ENCODE measurements around the gene RRAGC. TPM values are rescaled to one million over a fixed set of nuclear protein-coding genes. Genes with fewer than 3 reads are reported as not detected.
A peak's percentile ranks its signal among the peaks of the same experiment; 100 is the strongest.

Gene RRAGC
- total RNA-seq, 1 donor, result 13.3 TPM

DNA sequence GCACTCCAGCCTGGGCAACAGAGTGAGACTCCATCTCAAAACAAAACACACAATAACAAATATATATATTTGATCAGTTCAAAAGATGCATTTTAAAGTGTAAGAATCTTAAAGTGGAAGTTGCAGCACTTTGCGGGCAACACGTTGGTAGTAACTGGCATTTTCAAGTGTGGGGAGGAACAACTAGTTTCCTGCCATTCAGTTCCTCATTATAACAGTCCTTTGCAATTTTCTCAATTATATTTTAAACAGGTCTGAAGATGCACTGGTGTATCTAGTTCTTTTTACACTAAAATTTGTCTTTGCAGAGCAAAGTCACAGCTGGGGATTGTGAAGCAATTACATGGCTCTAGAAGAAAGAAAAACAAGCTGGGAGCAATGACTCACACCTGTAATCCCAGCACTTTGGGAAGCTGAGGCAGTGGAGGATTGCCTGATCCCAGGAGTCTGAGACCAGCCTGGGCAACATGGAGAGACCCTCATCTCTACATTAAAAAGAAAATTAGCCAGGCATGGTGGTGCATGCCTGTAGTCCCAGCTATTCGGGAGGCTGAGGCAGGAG lies 25.3 kb downstream of the RRAGC start:
- Histone ChIP-seq H3K9me3 (ENCODE audit: low read depth, low read length) (no peaks in the 10 kb centered on the region), H3K4me1 (ENCODE audit: insufficient read depth, low read length) (peaks cover 27% of the 10 kb centered on the region), H3K27me3 (ENCODE audit: insufficient read depth, low read length) (no peaks in the 10 kb centered on the region), H3K4me3 (ENCODE audit: low read length) (no peak overlapping the region)

DNA sequence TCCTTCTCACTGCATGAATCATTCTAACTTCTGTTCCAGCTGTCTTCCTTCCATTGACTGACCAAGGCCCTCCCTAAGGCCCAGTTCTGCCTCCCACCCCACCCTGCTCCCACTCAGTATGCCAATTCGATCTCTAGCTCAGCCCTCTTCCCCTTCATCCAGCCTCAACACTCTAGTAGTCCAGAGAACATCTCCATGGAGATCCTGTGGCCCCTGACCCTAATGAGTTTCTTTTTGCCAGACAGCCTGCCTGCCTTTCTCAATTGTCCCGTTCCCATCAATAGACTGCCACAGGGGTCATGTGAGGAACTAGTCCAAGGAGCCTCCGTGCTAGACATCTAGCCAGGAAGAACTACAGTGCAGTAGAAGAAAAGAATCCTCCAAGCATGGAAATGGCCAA lies 26.4 kb downstream of the RRAGC start:
- peaks cover 27% of the 10 kb centered on the region for H3K4me1 ChIP-seq (ENCODE audit: insufficient read depth, low read length)
- H3K27me3 ChIP-seq (ENCODE audit: insufficient read depth, low read length), result no peaks in the 10 kb centered on the region

DNA sequence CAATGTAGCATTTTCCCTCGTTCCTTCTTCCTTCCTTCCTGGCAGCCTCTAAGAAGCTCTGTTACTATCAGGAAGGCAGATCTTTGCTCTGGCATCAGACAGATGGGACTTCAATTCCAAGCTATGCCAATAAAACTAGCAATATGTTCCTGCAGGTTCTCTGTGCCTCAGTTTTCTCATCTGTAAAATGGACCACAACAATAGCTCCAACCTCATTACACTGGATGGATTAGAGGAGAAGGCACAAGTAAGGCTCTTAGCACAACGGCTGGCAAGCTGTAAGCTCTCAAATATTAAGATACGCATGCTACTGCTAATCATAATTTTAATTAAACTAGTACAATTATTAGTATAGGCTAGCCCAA lies 27.2 kb downstream of the RRAGC start:
- no peak overlapping the region for H3K4me3 ChIP-seq (ENCODE audit: low read length)
- no peaks in the 10 kb centered on the region for H3K27me3 ChIP-seq (ENCODE audit: insufficient read depth, low read length)
- no peaks in the 10 kb centered on the region for H3K9me3 ChIP-seq (ENCODE audit: low read depth, low read length)
- H3K4me1 ChIP-seq (ENCODE audit: insufficient read depth, low read length), result peaks cover 27% of the 10 kb centered on the region

More for the DNA sequence above, 26.4 kb downstream of the RRAGC start:
- no peak overlapping the region for H3K4me3 ChIP-seq (ENCODE audit: low read length)
- H3K9me3 ChIP-seq (ENCODE audit: low read depth, low read length), result no peaks in the 10 kb centered on the region

DNA sequence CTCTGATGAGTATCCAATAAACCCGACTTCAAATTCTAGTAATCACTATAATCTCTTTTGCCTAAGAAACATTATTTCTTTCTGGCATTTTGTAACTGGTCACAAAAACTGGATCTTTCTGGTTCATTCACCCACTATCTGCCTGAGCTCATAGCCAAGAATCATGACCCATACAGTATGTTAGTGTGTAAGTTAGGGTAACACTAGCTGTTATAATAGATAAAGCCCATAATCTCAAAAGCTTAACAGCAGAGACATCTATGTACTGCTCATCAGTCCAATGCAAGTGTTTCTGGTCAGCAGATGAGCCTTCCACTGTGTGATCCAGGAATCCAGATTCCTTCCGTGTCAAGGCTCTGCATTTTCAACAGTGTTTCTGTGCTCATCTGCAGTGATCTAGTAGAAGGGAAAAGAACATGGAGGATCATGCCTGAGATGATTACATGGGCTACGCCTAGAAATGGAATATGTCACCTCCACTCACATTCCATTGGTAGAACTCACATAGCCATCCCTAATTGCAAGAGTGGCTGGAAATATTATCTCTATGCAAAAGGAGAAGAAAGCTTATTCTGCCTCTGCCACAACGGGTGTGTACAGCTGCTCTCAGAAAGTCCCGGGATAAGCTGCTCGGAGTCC lies 27.7 kb downstream of the RRAGC start:
- peaks cover 27% of the 10 kb centered on the region for H3K4me1 ChIP-seq (ENCODE audit: insufficient read depth, low read length)
- no peaks in the 10 kb centered on the region for H3K27me3 ChIP-seq (ENCODE audit: insufficient read depth, low read length)
- no peak overlapping the region for H3K4me3 ChIP-seq (ENCODE audit: low read length)
- no peaks in the 10 kb centered on the region for H3K9me3 ChIP-seq (ENCODE audit: low read depth, low read length)

- Histone ChIP-seq H3K4me3 (ENCODE audit: low read length) (no peak overlapping the region), H3K27me3 (ENCODE audit: insufficient read depth, low read length) (no peaks in the 10 kb centered on the region), H3K9me3 (ENCODE audit: low read depth, low read length) (no peaks in the 10 kb centered on the region), H3K4me1 (ENCODE audit: insufficient read depth, low read length) (peaks cover 14% of the 10 kb centered on the region)
Observed at GRCh38 chr1:38829368-38829767, 30.2 kb downstream of the RRAGC start.

- no peaks in the 10 kb centered on the region for H3K4me1 ChIP-seq (ENCODE audit: insufficient read depth, low read length)
- no peak overlapping the region for H3K4me3 ChIP-seq (ENCODE audit: low read length)
- H3K9me3 ChIP-seq (ENCODE audit: low read depth, low read length), result no peaks in the 10 kb centered on the region
- no peaks in the 10 kb centered on the region for H3K27me3 ChIP-seq (ENCODE audit: insufficient read depth, low read length)
Observed at GRCh38 chr1:38827318-38827717, 32.3 kb downstream of the RRAGC start.

GRCh38 chr1:38826886-38827285 lies 32.7 kb downstream of the RRAGC start:
- H3K4me3 ChIP-seq (ENCODE audit: low read length), result no peak overlapping the region
- H3K27me3 ChIP-seq (ENCODE audit: insufficient read depth, low read length), result no peaks in the 10 kb centered on the region
- H3K4me1 ChIP-seq (ENCODE audit: insufficient read depth, low read length), result no peaks in the 10 kb centered on the region
- no peaks in the 10 kb centered on the region for H3K9me3 ChIP-seq (ENCODE audit: low read depth, low read length)

DNA sequence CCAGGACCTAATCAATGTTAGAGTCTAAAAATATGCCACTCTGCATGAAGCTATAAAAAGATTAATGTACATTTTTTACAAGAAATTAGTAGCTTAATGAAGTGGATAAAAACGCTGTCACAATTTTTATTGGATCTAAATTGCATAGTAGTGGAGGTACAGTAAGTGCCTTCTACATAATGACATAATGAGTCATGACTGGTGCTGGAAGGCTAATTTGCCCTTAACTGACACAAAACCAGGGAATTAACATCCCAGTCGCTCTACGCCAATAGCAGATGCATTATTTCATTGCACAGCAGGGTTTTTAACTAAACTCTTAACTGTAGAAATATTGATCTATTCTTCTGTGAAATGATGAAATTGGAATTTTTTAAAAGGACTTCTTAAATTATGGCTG lies 33.3 kb downstream of the RRAGC start:
- H3K4me1 ChIP-seq (ENCODE audit: insufficient read depth, low read length), result no peaks in the 10 kb centered on the region
- no peak overlapping the region for H3K4me3 ChIP-seq (ENCODE audit: low read length)
- no peaks in the 10 kb centered on the region for H3K9me3 ChIP-seq (ENCODE audit: low read depth, low read length)
- no peaks in the 10 kb centered on the region for H3K27me3 ChIP-seq (ENCODE audit: insufficient read depth, low read length)

GRCh38 chr1:38820860-38821259 lies 38.7 kb downstream of the RRAGC start:
- Histone ChIP-seq H3K27me3 (ENCODE audit: insufficient read depth, low read length) (peaks cover 37% of the 10 kb centered on the region), H3K9me3 (ENCODE audit: low read depth, low read length) (no peaks in the 10 kb centered on the region), H3K4me1 (ENCODE audit: insufficient read depth, low read length) (peaks cover 22% of the 10 kb centered on the region), H3K4me3 (ENCODE audit: low read length) (no peak overlapping the region)

GRCh38 chr1:38819516-38819915 lies 40.1 kb downstream of the RRAGC start:
- Histone ChIP-seq H3K4me3 (ENCODE audit: low read length) (no peak overlapping the region), H3K4me1 (ENCODE audit: insufficient read depth, low read length) (peaks cover 22% of the 10 kb centered on the region), H3K27me3 (ENCODE audit: insufficient read depth, low read length) (peaks cover 49% of the 10 kb centered on the region), H3K9me3 (ENCODE audit: low read depth, low read length) (no peaks in the 10 kb centered on the region)

DNA sequence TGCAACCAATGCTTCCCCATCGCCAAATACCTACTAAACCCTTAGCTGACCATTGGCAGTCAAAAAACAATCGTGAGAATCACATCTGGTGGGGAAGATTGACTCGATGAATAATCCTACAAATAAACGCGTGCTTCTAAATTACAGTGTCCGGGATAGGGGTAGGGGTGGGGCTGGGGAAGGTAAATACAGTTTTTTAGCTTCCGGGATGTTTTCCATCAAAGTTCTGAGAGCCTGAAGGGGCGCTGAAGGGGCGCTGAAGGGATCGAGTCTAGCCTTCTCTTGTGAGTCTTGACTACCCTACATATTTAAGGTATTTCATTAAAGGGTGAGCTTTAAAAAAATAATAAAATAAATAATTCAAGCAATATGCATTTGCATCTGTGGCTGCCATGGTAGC lies 40.5 kb downstream of the RRAGC start:
- H3K4me3 ChIP-seq (ENCODE audit: low read length), result no peak overlapping the region
- H3K4me1 ChIP-seq (ENCODE audit: insufficient read depth, low read length), result peaks cover 22% of the 10 kb centered on the region
- H3K27me3 ChIP-seq (ENCODE audit: insufficient read depth, low read length), result peaks cover 53% of the 10 kb centered on the region
- no peaks in the 10 kb centered on the region for H3K9me3 ChIP-seq (ENCODE audit: low read depth, low read length)

GRCh38 chr1:38818175-38818976 lies 41.2 kb downstream of the RRAGC start:
- H3K9me3 ChIP-seq (ENCODE audit: low read depth, low read length), result no peaks in the 10 kb centered on the region
- peak overlapping the region; percentile 14 for H3K4me3 ChIP-seq (ENCODE audit: low read length)
- peaks cover 22% of the 10 kb centered on the region for H3K4me1 ChIP-seq (ENCODE audit: insufficient read depth, low read length)
- H3K27me3 ChIP-seq (ENCODE audit: insufficient read depth, low read length), result peaks cover 59% of the 10 kb centered on the region

GRCh38 chr1:38817267-38818174 lies 42.1 kb downstream of the RRAGC start:
- H3K4me3 ChIP-seq (ENCODE audit: low read length), result peak overlapping the region; percentile 14
- H3K4me1 ChIP-seq (ENCODE audit: insufficient read depth, low read length), result peaks cover 22% of the 10 kb centered on the region
- peaks cover 59% of the 10 kb centered on the region for H3K27me3 ChIP-seq (ENCODE audit: insufficient read depth, low read length)
- H3K9me3 ChIP-seq (ENCODE audit: low read depth, low read length), result no peaks in the 10 kb centered on the region

GRCh38 chr1:38815903-38816627 lies 43.5 kb downstream of the RRAGC start:
- Histone ChIP-seq H3K27me3 (ENCODE audit: insufficient read depth, low read length) (peaks cover 59% of the 10 kb centered on the region), H3K4me3 (ENCODE audit: low read length) (no peak overlapping the region), H3K4me1 (ENCODE audit: insufficient read depth, low read length) (peaks cover 22% of the 10 kb centered on the region)

More at GRCh38 chr1:38815903-38816627, 43.5 kb downstream of the RRAGC start:
- no peaks in the 10 kb centered on the region for H3K9me3 ChIP-seq (ENCODE audit: low read depth, low read length)
